Stimulated activated CD4-positive, alpha-beta T cell treated with anti-CD3 and anti-CD28 coated beads, Interleukin-4, amount 100 ng/mL, for 1 hour (primary cell): ENCODE data around the gene TPD52L1.
A peak's percentile ranks its signal among the peaks of the same experiment; 100 is the strongest.
"Not testable (repeated sequence)": the region's sequence is repeated elsewhere in the genome, so short reads cannot be mapped to it uniquely, and the experiment has no call there.

Experiments used
- DNase-seq: peaks from one replicate; pipeline ENCODE4 v3.0.0-alpha.2; 2020

TPD52L1 gene, protein sequence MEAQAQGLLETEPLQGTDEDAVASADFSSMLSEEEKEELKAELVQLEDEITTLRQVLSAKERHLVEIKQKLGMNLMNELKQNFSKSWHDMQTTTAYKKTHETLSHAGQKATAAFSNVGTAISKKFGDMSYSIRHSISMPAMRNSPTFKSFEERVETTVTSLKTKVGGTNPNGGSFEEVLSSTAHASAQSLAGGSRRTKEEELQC

DNA sequence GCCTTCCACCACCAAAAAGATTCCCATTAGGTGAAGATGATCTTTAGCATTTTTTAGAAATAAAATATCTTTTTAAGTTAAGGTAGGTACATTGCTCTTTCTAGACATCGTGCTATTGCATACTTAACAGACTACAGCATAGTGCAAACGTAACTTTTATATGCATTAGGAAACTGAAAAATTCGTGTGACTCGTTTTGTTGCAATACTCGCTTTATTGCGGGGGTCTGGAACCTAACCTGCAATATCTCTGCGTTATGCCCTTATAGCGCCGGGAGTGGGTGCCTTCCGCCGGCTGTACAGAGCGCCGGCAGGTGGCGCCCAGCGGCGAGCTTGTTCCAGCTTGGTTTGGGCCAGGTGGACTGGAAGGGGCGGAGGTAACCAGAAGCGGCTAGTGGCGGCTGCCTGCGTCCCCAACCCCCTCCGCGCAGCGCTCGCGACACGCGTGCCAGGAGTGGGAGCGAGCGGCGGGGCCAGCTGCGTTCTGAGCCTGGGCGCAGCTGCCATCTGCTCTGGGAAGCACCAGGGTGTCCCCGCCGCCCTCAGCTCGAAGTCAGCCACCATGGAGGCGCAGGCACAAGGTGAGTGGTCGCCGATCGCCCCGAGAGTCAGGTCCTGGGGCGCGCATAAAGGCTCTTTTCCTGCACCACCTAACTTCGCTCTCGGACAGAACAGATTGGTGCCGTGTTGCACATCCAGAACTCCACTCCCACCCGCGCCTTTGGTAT, at the start of gene TPD52L1:
Gene TPD52L1 (plus strand): TSS at position 383 of the 727 bp plus-strand sequence. CDS start 179 bp downstream, at position 562.
- peak; percentile 63 for DNase-seq

DNA sequence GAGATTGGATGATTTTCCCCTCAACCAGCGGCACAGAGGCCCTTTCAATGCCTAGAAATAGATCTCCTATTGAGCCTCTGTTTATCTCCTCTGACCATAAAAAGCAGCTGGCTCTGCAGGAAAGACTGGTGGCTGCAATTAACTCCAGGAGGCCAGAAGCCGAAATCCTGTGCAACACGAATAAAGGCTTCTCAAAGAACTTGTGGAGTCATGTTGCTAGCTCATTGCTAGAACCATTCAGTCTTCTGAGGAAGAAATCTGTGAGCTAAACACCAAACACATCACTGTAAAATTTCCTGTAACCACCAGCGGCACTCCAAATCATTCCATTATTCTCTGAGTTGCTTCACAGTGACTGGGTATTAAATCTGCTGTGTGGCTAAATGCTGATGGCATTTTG, 49.1 kb upstream of the TPD52L1 start:
- DNase-seq: no peak

DNA sequence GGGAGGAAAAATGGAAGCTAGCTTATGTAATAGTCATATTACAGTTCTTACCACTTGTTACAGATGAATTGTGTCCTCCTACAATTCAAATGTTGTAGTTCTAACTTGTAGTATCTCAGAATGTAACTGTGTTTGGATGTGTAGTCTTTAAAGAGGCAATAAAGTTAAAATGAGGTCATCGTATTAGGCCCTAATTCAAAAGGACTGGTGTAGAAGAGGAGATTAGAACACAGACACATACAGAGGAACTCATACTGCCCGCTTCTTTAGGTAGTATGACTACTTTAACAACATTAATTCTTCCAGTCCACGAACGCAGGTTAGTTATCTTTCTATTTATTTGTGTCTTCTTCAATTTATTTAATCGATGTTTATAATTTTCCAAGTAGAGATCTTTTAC, 46.5 kb upstream of the TPD52L1 start:
- DNase-seq: no peak

DNA sequence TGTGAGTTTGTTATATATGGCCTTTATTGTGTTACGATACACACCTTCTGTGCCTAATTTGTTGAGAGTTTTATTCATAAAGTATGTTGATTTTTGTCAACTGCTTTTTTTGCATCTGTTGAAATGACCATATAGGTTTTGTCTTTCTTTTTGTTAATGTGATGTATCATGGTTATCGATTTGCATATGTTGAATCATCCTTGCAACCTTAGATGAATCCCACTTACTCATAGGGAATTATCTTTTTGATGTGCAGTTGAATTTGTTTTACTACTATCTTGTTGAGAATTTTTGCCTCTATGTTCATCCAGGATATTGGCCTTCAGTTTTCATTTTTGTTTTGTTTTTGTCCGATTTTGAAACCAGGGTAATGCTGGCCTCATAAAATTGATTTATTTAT, 45.7 kb upstream of the TPD52L1 start:
- no peak for DNase-seq

DNA sequence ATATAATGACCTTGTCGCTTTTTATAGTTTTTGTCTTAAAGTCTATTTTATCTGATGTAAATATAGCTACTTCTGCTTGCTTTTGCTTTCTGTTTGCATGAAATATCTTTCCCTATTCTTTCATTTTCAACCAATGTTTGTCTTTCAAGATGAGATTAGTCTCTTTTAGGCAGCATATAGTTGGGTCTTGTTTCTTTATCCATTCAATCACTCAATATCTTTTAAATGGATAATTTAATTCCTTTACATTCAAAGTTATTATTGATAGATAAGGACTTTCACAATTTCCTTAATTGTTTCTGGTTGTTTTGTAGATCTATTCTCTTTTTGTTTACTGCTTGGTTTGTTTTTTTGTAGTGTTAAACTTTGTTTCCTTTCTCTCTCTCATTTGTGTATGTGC, 43.5 kb upstream of the TPD52L1 start:
- no peak for DNase-seq

DNA sequence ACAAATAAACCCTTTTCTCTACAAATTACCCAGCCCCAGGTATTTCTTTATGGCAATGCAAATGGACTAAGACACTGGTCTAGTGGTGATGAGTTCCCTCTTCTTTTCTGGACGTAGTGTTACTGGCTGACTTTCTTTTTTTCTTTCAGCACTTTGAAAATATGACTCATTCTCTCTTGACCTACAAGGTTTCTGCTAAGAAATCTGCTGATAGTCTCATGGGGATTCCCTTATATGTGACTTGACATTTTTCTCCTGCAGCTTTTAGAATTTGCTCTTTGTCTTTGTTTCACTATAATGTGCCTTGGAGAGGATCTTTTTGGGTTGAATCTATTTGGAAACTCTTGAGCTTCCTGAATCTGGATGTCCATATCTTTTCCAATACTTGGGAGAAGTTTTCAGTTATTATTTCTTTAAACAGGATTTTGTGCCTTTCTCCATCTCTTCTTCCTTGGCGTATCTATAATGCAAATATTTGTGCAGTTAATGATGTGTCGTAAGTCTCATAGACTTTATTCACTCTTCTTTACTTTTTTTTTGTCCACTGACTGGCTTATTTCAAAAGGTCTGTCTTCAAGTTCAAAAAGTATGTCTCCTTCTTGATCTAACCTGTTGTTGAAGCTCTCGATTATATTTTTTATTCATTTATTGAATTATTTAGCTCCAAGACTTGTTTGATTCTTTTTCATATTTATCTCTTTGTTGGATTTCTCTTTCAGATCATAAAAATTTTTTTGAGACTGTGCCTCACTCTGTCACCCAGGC, 42.2 kb upstream of the TPD52L1 start:
- DNase-seq: no peak

DNA sequence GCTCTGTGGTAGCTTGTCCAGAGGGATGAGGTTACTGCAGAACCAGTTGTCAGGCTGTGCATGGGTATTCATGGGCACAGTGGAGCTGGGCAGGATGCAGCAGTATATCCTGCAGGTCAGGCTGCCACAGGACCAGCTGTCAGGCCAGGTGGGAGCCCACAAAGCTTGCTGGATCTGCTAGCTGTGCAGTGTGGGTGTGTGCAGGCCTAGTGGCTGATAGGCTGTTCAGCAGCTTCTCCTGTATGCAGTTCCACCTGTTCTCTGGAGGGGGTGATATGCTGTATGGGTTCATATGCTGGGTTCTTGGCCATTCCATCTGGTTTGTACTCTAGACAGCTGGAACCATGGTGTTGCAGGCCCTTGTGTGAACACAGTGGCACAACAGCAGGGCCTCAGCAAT, 40.6 kb upstream of the TPD52L1 start:
- no peak for DNase-seq

DNA sequence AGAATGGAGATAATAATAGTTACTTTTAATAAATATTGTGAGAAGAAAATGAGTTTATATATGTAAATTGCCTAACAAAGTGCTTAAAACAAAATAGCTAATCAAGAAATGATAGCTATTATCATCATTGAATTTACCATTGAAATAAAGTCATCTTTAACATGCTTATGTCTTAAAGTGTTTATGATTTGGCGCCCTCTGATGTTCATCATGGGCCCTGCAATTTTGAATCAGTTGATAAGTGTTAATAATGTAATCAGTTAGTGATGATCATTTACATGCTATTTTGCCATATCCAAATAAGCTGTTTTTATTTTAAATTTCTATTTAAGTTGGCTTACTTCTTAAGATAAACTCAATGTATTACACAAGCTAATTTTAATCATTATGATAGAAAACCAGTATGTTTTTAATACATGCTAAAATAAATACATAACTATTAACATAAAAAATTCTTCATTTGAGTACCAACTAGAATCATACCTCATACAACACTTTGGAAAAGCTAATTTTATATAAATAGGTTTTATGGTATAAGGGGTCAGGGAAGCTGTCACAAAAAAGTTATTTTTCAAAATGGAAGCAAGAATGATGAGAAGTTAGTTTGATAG, 39.2 kb upstream of the TPD52L1 start:
- DNase-seq: peak; percentile 42

DNA sequence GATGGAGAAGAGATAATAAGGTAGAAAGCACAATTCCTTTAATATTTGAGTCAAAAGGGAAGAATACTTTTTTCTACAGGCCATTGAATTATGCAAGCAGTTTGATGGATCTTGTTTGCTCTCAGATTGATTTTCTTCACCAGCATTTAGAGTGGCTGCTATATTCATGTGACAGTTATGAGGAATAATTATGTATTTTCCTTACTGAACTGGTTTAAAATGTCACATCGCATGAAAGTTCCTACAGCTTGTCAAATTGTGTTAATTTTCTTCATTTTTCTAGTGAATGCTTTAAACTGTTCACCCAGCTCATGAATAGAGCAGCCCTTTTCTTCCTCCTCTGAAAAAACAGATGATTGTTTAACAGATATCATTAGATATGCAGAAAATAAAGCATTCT, 37.4 kb upstream of the TPD52L1 start:
- DNase-seq: no peak

DNA sequence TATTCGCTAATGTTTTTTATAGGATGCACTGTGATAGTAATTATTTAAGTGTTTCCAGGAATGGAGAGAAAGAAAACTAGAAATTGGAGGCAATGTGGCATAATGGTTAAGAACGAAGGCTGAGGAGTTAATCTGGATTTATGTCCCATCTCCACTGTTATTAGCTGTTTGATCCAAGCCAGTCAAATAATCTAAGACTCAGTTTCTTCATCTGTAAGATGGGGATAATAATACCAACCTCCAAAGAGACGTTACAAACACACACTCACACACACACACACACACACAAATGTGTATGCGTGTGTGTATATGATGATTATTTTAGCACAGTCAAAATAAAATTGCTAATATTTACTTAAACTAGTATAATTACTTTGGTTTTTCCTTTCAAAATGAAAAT, 36.9 kb upstream of the TPD52L1 start:
- DNase-seq: no peak

DNA sequence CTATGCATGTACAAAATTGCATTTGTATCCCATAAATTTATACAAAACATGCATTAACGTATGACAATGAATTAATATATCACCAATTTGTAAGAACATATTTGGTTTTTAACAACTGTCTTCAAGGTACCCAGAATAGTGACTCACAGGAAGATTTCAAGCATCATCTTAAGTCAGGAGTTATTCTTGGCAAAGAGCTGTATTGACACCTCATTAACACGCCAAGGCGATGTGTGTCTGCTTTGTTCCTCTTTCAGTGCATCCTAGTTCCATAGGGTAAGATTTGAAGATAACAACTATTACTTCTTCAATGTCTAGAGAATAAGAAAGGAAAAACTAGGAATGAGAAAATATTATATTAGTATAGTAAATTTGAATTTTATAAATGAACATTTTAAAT, 35.8 kb upstream of the TPD52L1 start:
- DNase-seq: no peak

DNA sequence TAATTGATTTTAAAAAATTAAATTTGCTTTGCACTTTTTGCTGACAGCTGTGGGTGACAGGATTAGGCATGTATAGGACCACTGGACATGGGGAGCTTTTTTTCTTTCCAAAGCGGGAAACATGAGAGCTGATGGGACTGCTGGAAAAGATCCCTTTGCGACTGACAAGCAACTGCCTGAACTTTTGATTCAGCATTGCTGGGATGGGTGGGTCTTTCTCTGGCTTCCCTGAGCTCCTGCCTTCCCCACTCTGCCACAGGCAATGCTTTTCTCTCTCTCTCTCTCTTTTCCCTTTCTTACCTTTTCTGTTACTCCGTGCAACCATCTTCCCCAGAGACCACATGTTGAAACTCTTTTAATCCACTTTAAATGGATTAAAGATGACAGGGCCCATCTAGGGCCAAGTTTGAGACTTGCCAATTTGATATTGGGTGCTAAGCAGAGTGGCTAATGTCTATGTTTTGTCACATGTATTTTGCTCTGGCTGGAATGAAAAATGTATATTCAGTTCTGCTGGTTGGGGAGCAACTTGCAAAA, 33.5 kb upstream of the TPD52L1 start:
- no peak for DNase-seq

DNA sequence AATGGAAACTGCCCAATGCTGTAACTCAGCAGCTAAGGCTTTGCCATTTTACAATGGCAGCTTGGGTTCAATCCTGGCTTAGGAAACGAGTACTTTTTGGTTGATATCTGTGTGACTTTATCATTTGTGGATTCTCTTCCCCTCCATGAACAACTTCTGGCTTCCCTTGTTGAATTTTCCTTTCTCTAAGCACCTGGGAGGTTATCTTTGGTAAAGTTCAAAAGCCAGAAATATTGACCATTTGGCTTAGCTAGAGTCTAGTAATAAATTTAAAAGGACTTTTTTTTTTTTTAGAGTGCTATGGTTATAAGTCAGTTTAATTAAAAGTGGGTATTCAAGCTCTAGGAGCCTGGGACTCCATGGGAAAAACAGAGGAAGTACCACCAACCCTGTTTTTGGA, 31.7 kb upstream of the TPD52L1 start:
- DNase-seq: no peak

DNA sequence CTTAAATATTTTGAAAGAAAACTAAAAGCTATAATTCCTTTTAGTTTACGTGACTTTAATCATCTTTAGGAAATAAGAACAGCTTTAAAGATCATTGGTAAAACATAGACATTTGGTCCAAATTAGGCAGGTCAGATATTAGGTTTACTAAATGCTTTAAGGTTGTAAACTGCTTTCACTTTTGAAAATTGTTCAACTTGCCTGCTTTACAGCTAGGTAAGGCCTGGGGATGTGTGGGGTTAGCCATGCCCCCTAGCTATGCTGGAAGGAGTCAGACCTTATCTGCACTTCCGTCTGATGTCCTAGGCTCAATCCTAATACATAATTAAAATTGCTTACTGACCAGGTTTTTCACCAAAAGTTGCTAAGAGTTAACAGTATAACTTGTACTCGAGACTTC, 30.5 kb upstream of the TPD52L1 start:
- no peak for DNase-seq

DNA sequence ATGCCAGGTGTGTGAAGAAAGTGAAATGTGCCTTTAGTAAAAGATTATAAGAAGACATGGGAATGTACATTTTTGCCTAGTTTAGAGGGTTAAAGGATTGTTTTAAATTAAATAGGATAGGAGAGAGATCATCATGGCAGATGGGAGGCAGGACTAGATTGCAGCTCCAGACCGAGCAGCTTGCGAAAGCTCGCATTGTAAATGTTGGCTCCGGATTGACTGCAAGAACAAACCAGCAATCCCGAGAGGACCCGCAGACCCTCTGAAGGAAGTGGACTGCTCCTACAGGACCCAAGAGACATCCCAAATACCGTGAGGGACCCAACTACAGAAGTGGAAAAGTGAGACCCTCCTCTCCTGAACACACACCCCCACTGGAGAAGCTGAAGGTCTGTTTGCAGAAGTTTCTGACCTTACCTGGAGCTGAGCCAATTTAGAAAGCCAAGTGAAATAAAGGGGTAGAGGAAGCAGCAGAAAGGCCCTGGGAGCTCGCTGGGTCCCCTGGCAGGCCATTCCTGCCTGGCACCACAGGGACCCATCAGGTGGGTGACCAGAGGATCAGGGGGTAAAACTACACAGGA, 30.0 kb upstream of the TPD52L1 start:
- DNase-seq: no peak

DNA sequence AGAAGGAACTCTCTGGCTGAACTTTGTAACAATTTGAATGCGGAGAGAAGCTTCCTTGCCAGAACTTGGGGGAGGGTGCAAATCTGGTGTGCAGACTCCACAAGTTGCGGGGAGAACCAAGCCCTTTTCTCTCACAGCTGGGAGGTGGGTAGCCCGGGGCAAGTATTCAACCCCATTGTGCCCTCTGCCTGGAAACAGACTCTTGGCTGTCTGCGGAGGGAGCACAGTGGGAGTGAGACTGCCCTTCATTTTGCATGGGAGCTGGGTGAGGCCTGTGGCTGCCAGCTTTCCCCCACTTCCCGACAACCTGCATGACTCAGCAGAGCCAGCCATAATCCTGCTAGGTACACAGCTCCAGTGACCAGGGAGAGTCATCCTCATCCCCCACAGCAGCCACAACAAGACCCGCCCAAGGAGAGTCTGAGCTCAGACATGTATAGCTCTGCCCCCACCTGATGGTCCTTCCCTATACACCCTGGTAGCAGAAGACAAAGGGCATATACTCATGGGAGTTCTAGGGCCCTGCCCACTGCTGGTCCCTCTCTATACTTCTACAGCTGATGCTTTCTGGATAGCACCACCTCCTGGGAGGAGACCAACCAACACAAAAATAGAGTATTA, 29.4 kb upstream of the TPD52L1 start:
- DNase-seq: no peak

DNA sequence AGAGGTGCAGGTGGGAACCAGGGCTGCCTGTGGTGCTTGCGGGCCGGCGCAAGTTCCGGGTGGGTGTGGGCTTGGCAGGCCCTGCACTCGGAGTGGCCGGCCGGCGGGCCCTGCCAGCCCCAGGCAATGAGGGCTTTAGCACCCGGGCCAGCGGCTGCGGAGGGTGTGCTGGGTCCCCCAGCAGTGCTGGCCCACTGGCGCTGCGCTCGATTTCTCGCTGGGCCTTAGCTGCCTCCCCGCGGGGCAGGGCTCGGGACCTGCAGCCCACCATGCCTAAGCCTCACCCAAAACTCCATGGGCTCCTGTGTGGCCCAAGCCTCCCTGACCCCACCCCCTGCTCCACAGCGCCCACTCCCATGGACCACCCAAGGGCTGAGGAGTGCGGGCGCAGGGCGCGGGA, 27.7 kb upstream of the TPD52L1 start:
- not testable (repeated sequence) for DNase-seq

DNA sequence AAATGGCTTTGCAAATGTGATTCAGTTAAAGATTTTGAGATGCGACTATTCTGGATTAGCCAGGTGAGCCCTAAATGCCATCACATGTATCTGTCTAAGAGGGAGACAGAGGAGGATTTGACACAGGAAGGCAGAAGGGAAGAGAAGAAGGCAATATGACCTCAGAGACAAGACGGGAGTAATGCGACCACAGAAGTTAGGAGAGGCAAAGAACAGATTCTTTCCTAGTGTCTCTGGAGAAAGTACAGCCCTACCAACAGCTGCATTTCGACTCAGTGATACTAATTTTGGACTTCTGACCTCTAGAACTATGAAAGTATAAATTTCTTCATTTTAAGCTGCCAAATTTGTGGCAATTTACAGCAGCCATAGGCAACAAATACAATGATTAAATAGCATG, 24.2 kb upstream of the TPD52L1 start:
- DNase-seq: no peak

DNA sequence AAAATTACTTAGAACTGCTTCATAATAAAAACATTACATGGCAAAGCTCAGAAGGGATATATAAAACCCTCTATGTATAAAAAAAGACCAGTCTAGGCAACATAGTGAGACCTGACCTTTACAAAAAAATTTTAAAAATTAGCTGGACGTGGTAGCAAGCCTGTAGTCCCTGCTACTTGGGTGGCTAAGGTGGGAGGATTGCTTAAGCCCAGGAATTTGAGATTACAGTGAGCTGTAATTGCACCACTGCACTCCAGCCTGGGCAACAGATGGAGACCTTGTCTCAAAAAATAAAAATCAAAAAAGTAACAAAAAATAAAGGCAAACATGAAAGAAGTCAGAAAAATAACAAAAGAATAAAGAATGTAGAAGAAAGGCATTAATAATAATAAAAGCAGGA, 21.5 kb upstream of the TPD52L1 start:
- DNase-seq: no peak

DNA sequence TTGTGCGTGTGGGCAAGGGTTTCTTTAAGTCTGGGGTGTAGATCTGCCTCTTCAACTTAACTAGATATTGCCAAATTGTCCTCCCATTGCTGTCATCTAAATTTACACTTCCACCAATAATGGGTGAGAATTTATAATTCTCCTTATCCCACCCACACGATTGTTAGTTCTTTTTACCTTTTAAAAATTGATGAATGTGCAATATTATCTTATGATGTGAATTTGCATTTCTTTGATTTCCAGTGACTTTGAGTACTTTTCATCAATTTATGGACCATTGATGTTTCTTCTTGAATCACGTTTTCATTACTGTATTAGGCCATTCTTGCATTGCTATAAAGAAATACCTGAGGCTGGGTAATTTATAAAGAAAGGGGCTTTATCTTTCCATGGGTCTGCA, 17.2 kb upstream of the TPD52L1 start:
- no peak for DNase-seq

DNA sequence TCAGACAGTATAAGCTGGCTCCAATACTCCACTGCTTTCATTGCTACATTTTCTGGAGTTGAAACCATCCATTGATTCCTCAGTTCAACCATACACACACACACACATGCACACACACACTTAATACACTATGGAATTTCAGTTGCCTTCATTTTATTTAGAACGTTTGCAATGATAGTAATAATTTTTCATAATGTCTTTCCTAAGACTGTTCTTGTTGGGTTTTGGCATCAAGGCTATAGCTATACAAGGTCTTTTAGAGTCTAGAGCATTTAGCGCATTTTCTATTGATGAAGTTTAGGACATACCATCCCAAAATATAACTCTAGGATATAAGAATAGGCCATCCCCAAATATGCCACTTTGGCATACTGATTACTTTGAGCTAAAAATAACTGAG, 15.5 kb upstream of the TPD52L1 start:
- no peak for DNase-seq

DNA sequence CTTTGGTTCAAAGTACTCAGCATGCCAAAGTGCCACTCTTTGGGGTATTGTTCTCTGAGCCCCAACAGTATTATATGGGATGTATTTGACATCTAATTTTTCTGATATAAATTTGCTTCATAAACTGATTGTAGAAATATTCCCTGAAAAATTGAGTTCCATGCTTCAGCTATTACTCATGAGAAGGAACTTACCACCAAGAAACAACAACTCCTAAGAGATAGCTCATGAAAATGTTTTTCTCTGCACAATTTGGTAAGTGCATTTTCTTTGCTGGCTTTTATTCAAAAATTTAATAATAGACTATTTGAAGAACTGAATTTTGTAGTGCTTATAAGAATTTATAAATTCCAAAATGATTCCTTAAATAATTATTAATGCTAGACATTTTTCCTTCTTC, 12.8 kb upstream of the TPD52L1 start:
- DNase-seq: no peak

DNA sequence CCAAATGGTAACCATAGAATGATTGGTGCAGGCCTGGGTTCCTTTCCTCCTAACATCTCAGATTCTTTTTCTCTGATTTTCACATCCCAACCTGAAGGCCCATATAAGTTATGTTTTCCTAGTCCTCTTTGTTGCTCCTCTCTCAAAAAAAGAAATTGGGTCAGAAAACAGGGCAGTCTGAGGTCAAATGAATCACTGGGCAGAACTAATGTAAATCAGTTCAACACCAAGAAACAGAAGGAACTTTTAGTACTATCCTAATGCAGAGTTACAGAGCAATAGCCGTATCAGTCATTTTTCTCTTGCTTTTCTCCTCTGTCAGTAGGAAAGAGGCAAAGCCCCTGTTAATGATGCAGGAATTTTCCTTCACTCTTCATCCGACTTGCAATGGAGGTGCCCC, 11.0 kb upstream of the TPD52L1 start:
- DNase-seq: no peak
